Activated CD4-positive, alpha-beta T cell treated with anti-CD3 and anti-CD28 coated beads for 24 hours (primary cell): ENCODE results near the gene JDP2.

ENCODE experiments used
- DNase-seq, 2 donors: peaks; one replicate each; pipeline ENCODE4 v3.0.0-alpha.2; 2020; ENCODE audit warnings: low read depth in 2 of 2

The JDP2 gene

GRCh38 chr14:75409316-75410205, 18.3 kb upstream of the JDP2 start:
- DNase-seq, result no peak

DNA sequence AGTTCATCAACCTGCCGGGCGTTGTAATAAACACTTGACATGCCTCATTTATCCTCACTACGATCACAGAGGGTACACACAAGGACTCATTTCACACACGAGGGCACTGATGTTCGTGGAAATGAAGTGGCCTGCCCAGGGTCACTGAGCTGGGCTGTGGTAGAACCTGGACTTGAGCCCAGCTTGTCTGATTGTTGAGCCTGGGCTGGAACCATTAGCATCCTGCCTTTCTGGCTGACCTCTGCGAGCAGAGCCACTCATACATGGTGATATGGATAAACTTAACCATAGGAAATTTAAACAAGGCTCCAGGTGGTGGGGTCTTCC, 16.6 kb upstream of the JDP2 start:
- no peak for DNase-seq

DNA sequence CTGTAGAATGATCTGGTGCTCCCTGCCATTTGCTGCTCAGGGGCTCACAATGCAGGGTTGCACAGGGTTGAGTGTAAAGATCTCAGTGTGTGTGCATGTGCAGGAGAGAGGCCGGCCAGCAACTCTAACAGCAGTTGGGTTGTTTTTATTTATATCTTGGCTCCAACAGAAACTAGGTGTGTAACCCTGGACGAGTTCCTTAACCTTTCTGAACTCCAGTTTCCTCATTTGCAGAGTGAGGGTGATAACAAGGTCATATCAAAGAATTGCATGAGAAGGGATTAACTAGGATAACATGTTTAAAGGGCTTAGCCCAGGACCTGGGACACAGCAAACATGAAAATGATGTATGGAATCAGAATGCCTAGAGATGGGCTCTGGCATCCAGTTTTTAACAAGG, 14.8 kb upstream of the JDP2 start:
- DNase-seq, result no peak

DNA sequence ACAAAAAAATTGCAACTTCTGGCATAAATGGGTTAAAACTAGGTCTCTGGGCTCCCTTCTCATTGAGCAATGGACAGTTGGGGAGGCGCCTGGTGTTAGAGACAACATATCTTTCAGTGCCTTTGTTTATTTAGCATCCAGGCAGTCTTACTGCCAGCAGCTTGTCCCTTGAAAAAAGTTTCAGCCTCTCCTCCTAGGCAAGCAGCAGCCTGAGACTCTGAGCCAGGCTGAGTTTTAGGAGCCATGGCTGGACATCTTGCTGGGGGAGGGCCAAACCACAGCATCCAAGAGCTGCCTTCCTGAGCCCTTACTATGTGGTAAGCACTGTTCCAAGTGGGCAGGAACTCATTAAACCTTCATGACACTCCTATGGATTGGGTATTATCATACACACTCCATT, 10.1 kb upstream of the JDP2 start:
- no peak for DNase-seq

- DNase-seq, result peak in 1 of 2 donors; percentile 51
These were observed 8.7 kb upstream of the JDP2 start for GRCh38 chr14:75418850-75419768.

DNA sequence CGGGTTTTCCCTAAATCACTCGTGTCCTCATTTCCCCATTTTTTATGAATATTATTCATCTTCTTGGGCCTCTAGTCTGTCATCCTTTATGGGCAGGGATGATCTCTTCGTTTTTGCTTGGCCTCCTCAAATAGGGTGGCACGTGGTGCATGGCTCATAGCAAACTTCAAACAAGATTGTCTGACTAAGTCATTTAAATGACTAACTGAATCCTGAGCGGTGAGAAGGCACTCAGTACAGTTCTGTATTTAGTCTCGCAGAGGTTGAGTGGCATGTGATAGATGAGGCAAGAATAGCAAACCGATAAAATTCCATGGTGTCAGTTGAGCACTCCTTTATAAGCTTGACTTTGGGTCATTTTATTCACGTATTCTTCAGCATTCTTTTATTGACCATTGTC, 5.7 kb upstream of the JDP2 start:
- DNase-seq, result no peak

- DNase-seq, result no peak
These were observed 3.3 kb upstream of the JDP2 start for GRCh38 chr14:75424496-75424895.

GRCh38 chr14:75425446-75425845, 2.4 kb upstream of the JDP2 start:
- no peak for DNase-seq

DNA sequence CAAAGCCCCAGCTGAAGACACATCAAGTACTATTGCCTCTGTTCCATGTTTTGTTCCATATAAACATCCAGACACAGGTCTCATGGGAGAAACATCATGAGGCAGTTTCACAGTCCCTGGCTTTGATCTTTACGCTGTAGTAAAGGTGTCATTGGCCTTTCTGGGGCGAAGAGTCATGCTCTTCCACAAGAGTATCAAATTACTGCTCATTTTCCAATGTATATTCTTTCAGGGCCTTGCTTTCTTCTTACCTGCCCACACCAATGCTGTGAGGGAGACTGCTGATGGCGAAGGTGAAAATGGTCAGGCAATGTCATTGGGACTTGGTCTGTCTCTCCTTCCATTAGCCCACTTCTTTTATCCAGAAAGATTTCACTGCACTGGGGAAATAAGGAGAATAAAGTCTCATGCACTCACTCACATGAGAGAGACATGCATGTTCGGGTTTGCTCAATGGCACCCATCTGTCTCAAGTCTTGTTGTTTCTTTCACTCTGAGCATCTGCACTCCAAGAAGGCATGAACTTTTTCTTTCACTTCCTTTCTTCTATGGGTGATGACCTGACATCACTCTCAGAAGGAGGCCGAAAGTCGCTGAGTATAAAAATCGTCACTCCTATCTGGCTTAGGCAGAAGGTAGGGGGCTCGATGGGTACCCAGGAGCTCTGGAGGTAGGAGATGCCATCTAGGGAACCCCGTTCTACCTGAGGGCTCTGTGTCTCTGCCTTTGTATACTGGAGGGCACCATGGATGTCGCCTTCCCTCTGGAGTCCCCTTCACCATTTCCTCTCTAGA, 1.3 kb upstream of the JDP2 start:
- no peak for DNase-seq

GRCh38 chr14:75427126-75427481, 718 bp upstream of the JDP2 start:
- no peak for DNase-seq

GRCh38 chr14:75428230-75429104, 645 bp downstream of the JDP2 start:
- DNase-seq, result no peak

DNA sequence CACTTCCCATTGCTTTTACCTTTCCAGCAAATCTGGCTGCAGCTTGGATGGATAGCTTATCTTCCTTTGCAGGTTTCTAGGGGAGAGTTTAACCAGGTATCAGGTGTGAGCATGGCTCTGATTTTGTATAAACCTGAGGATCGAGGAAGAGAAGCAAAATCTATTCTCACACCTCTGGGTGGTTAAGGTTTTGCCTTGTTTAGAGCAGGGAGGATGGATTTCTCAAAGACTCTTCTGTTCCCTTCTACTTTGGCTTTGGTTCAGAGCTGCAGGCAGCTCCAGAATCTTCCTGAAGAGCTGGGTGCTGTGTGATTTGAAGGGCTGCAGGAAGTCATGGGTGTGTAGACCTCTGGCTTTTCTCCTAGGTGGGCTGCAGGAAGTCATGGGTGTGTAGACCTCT, 1.7 kb downstream of the JDP2 start:
- no peak for DNase-seq

GRCh38 chr14:75430116-75430515, 2.3 kb downstream of the JDP2 start:
- no peak for DNase-seq

DNA sequence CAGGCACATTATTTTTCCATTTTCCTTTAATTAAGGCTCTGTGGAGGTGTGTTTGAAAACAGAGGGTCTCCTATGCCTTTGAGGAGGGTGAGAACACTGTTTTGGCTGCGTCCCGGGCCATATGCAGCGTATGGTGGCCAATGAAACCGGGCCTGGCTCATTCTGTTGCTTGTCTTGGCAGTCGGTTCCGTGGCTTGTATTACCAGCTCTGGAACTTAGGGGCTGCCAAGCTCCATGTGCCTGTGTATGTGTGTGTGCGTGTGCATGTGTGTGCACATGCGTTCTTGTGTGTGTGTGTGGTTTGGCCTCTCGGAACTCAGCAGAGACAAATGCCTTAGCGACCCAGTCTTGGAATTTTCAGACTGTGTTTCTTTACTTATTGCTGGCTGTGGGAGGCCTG, 2.7 kb downstream of the JDP2 start:
- DNase-seq, result no peak

DNA sequence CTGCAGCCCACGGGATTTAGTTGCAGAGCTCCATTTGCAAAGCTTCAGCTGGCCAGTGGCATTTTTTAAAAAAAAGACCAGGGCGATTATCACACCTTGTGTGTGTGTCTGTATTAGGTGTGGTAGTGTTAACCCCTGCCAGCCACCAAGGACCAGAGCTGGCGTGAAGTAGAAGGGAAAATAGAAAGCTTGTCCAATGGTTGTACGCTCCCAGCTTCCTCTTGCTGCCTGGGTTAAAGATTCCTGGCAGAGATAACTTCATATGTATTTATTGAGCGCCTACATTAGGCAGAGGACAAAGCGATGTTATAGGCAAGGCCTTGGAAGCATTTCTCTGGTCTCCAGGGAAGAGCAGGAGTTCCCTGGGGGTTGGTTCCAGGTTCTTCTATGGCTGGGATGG, 3.2 kb downstream of the JDP2 start:
- no peak for DNase-seq

GRCh38 chr14:75431827-75432226, 4.0 kb downstream of the JDP2 start:
- no peak for DNase-seq

GRCh38 chr14:75432411-75432810, 4.6 kb downstream of the JDP2 start:
- DNase-seq, result no peak

GRCh38 chr14:75433631-75434071, 5.8 kb downstream of the JDP2 start:
- DNase-seq, result no peak

DNA sequence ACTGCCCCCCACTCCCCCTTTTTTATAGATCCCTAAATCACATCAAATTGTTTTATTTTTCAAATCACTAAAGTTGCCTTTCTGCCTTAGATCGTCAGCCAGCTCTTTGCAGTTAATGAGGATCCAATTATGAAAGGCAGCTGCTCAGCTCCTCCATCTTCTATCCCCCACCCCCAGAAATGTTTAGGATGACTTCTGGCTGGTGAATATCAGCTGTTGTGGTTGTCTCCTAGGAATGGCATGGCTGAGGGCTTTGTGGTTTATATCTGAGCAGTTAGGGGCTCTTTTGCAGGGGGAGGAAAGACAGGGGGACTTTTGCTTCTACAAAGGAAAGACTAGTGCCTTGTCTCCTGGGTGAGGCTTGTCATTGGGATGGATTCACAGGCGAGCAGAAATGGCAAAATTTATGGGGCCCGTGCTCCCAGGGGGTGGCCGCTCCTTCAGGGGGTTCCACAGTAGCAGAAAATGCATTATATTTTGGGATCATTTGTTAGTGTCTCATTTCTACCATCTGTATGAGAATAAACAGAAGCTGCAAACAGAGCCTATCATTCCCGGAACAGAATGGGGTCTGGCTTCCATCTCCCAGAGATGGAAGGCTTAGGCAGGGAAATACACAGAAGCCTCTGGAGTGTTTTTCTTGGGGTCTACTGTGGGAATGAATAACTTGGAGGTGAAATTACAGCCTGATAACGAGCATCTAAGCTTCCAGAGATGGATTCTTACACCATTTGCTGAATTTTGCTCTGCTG, 6.5 kb downstream of the JDP2 start:
- no peak for DNase-seq

- DNase-seq, result no peak
These were observed 7.0 kb downstream of the JDP2 start for GRCh38 chr14:75434890-75435248.

GRCh38 chr14:75435473-75435872, 7.7 kb downstream of the JDP2 start:
- no peak for DNase-seq
